Endothelial cell of umbilical vein (primary cell): ENCODE data around the gene HNRNPH2. TPM values are rescaled to one million over a fixed set of nuclear protein-coding genes. Genes with fewer than 3 reads are reported as not detected.
A peak's percentile ranks its signal among the peaks of the same experiment; 100 is the strongest.

ENCODE experiments used
- Bru-seq: library from RNA; stranded (reverse); fragments of 400-500 nt; gene quantifications from one replicate; lab custom pipeline; 2021; lab: Mats Ljungman, UMichigan
- BruChase-seq, 2 experiments: library from RNA; stranded (reverse); fragments of 400-500 nt; gene quantifications; one replicate each; lab custom pipeline; 2021; lab: Mats Ljungman, UMichigan
- BruUV-seq: library from RNA; stranded (reverse); fragments of 400-500 nt; replicated peaks from 2 replicates; lab custom pipeline; 2021; lab: Mats Ljungman, UMichigan
- CTCF ChIA-PET: fragments of 300-600, 350-600 bp; sonication (Branson Sonifier 250); formaldehyde crosslinking; loops from one replicate; lab custom pipeline; 2021; ENCODE audit warnings: antibody characterized with exemption, inconsistent platforms; lab: Charles Lee
- POLR2A ChIA-PET: fragments of 300-600, 350-600 bp; sonication (Branson Sonifier 250); formaldehyde crosslinking; loops from one replicate; lab custom pipeline; 2021; ENCODE audit warnings: antibody characterized with exemption, inconsistent platforms; lab: Charles Lee
- DNase-seq: peaks from one replicate; pipeline ENCODE4 v3.0.0-alpha.2; 2011; ENCODE audit warnings: low read depth, low spot score
- FAIRE-seq: peaks from 2 replicates; lab custom pipeline; 2011; peaks lifted over from hg19 to GRCh38; lab: Jason Lieb, UNC
- H2AFZ ChIP-seq: 2 replicates; pipeline ENCODE4 v1.6.0; 2012; ENCODE audit warnings: low read depth, low read length, control low read depth, inconsistent platforms
- H3K27ac ChIP-seq: 2 replicates; pipeline ENCODE4 v1.5.1; 2011; ENCODE audit warnings: low read depth, mild to moderate bottlenecking, control low read depth, low read length, moderate library complexity; ENCODE audit not compliant: insufficient read depth
- H3K27me3 ChIP-seq, 2 experiments: 2 replicates each; pipeline versions ENCODE4 v1.6.0 to v1.6.1; 2011; ENCODE audit warnings: low read length in 2 of 2, mixed read lengths in 1 of 2; ENCODE audit not compliant: control insufficient read depth in 2 of 2, insufficient read depth in 2 of 2
- H3K36me3 ChIP-seq, 2 experiments: 2 replicates in 1 of 2; 3 replicates in 1 of 2; pipeline ENCODE4 v1.5.1; 2011; ENCODE audit warnings: low read length in 2 of 2, mild to moderate bottlenecking in 1 of 2, moderate library complexity in 1 of 2; ENCODE audit not compliant: control insufficient read depth in 2 of 2, insufficient read depth in 2 of 2; ENCODE audit errors: extremely low read depth in 1 of 2
- H3K4me1 ChIP-seq: 3 replicates; pipeline ENCODE4 v1.5.1; 2011; ENCODE audit warnings: mild to moderate bottlenecking, low read length; ENCODE audit not compliant: control insufficient read depth, insufficient read depth; ENCODE audit errors: extremely low read depth
- H3K4me2 ChIP-seq: 2 replicates; pipeline ENCODE4 v1.6.1; 2011; ENCODE audit warnings: low read length, control low read depth, mixed read lengths; ENCODE audit not compliant: insufficient read depth
- H3K4me3 ChIP-seq, 3 experiments: fragments of 200-600 bp in 1 of 3; sonication (generic), shearing (Covaris generic) in 1 of 3; replicated peaks in 1 of 3; 2 replicates each; pipeline ENCODE4 v1.5.1; 2011 to 2016; ENCODE audit warnings: control low read depth in 3 of 3, low read length in 3 of 3, mild to moderate bottlenecking in 2 of 3, inconsistent platforms in 1 of 3, low read depth in 1 of 3, moderate library complexity in 1 of 3; ENCODE audit not compliant: insufficient read depth in 1 of 3
- H3K79me2 ChIP-seq: 2 replicates; pipeline ENCODE4 v1.6.0; 2012; ENCODE audit warnings: low read length, inconsistent platforms; ENCODE audit not compliant: control insufficient read depth, insufficient read depth
- H3K9ac ChIP-seq: replicated peaks from 2 replicates; pipeline ENCODE3; 2011; ENCODE audit warnings: low read length, control low read depth; ENCODE audit not compliant: insufficient read depth; ENCODE audit errors: extremely low read depth
- H3K9me1 ChIP-seq: replicated peaks from 3 replicates; pipeline ENCODE4 v1.6.0; 2011; ENCODE audit warnings: mild to moderate bottlenecking, low read length; ENCODE audit not compliant: control insufficient read depth, insufficient read depth; ENCODE audit errors: extremely low read depth
- H3K9me3 ChIP-seq: replicated peaks from 2 replicates; pipeline ENCODE4 v1.5.1; 2012; ENCODE audit warnings: low read length, inconsistent platforms; ENCODE audit not compliant: control insufficient read depth, insufficient read depth
- H4K20me1 ChIP-seq: replicated peaks from 2 replicates; pipeline ENCODE3; 2011; ENCODE audit warnings: mild to moderate bottlenecking, low read length; ENCODE audit not compliant: control insufficient read depth, insufficient read depth; ENCODE audit errors: extremely low read depth
- JUN ChIP-seq: IDR thresholded peaks from 2 replicates; pipeline ENCODE4 v1.6.1; 2011; ENCODE audit warnings: borderline replicate concordance, low read depth; ENCODE audit not compliant: insufficient read length, insufficient read depth
- MAX ChIP-seq: IDR thresholded peaks from 2 replicates; pipeline ENCODE4 v1.6.1; 2011; ENCODE audit not compliant: insufficient read depth, insufficient read length
- MYC ChIP-seq: IDR thresholded peaks from one replicate; pipeline ENCODE4 v1.6.1; 2011; ENCODE audit warnings: mild to moderate bottlenecking, low read depth, low read length
- POLR2AphosphoS5 ChIP-seq: IDR thresholded peaks from 2 replicates; pipeline ENCODE4 v1.6.1; 2012; ENCODE audit warnings: low read depth, mild to moderate bottlenecking, control low read depth, low read length, moderate library complexity; ENCODE audit not compliant: insufficient read depth
- dilution Hi-C: fragments of 300-500 bp; cut with MboI; formaldehyde crosslinking; loops from one replicate; pipeline ENCODE4 v1.15.0; 2019; ENCODE audit warnings: low sequenced_read_pairs; ENCODE audit not compliant: extremely low pct_ligation_motif_present
- intact Hi-C: fragments of 100-400 bp; cut with micrococcal nuclease; formaldehyde crosslinking; loops from one replicate; pipeline ENCODE4 v1.10.0; 2022
- long read RNA-seq: library from polyadenylated mRNA; stranded (forward); transcript quantifications from one replicate; pipeline ENCODE4 v2.0.0, GENCODE V29; 2021
- polyA minus RNA-seq, 3 experiments: library from RNA; depleted of rRNA, polyadenylated mRNA; stranded (reverse); fragments of >200 nt; gene quantifications; 1 replicate in 1 of 3; 2 replicates in 2 of 3; pipeline ENCODE4 v1.2.3, GENCODE V29; 2011
- polyA plus RNA-seq, 4 experiments: library from polyadenylated mRNA; depleted of rRNA in 3 of 4; stranded (reverse) in 3 of 4; unstranded in 1 of 4; fragments of >200 nt; gene quantifications; 2 replicates each; pipeline versions ENCODE4 v1.2.1 to v1.2.3, GENCODE V29; 2011 to 2012; ENCODE audit warnings: missing spikeins in 1 of 4
- total RNA-seq: library from RNA; stranded (reverse); gene quantifications from 2 replicates; pipeline ENCODE4 v1.2.3, GENCODE V29; 2021

HNRNPH2 gene
- total RNA-seq (58.5 and 59.1 TPM in 2 replicates), polyA plus RNA-seq (17.0 and 29.3 TPM in 2 replicates), polyA minus RNA-seq (39.9 and 49.1 TPM in 2 replicates), Bru-seq, nascent RNA (percentile 91 among the genes with signal in this experiment), BruChase-seq, experiment 1, labeled RNA remaining after a 6-hour chase (percentile 100 among the genes with signal in this experiment), BruChase-seq, experiment 2, labeled RNA remaining after a 2-hour chase (percentile 99 among the genes with signal in this experiment)
- polyA plus RNA-seq (2011; cell fraction: cytosol; rRNA removed) = 31.9 and 32.5 TPM in 2 replicates
- 19.9 and 24.1 TPM in 2 replicates for polyA plus RNA-seq (2011; cell fraction: nucleus; rRNA removed)
- 66.6 and 86.3 TPM in 2 replicates for polyA plus RNA-seq (2012)
- 18.6 TPM for polyA minus RNA-seq (2011; cell fraction: cytosol; rRNA and poly(A)+ RNA removed)
- polyA minus RNA-seq (2011; cell fraction: nucleus; rRNA and poly(A)+ RNA removed) = 11.4 and 12.8 TPM in 2 replicates
- long read RNA-seq, transcript HNRNPH2-201 (2 exons, 2,223 nt) = major isoform, 283 of 297 reads
- long read RNA-seq, partial matches to known transcripts = 0 of 297 reads
- long read RNA-seq, other reads (novel, unspliced or antisense) = 14 of 297 reads

GRCh38 chrX:101407748-101408531, at the start of gene HNRNPH2, which contains the start of gene GLA:
HNRNPH2 (plus strand) TSS chrX:101408222; CDS start chrX:101411989, 3,767 bp downstream.
GLA (minus strand) TSS chrX:101407925; CDS start chrX:101407903, 22 bp downstream.
- H3K9ac ChIP-seq = peak within 1 kb of the TSS; percentile 99
- H3K36me3 ChIP-seq = peaks cover 0 to 2% of the 10 kb centered on the region in 2 experiments
- H3K27ac ChIP-seq = peak within 1 kb of the TSS; percentile 97
- peak within 1 kb of the TSS; percentile 59 for H2AFZ ChIP-seq
- no peaks in the 10 kb centered on the region for H4K20me1 ChIP-seq
- FAIRE-seq (peak; percentile 98), DNase-seq (peak; percentile 98)
- dilution Hi-C loops = no loop called here
- no peak for TF ChIP-seq MYC
- TF ChIP-seq JUN = peak; percentile 54
- peak; percentile 93 for TF ChIP-seq MAX
- TF ChIP-seq POLR2AphosphoS5 = peak; percentile 23
- peak within 1 kb of the TSS; percentile 78 to 95 (median 91) for H3K4me3 ChIP-seq
- intact Hi-C loops = loop anchor here (1.0 kb wide), 2 partner anchors 10 to 18 kb away; no protein-coding TSS in a partner anchor
- peak within 1 kb of the TSS; percentile 96 for H3K4me2 ChIP-seq
- POLR2A ChIA-PET = no interaction called here
- H3K4me1 ChIP-seq = peaks cover 12% of the 10 kb centered on the region
- no peaks in the 10 kb centered on the region for H3K27me3 ChIP-seq
- no TSS peak for BruUV-seq
- no peaks in the 10 kb centered on the region for H3K9me3 ChIP-seq
- peaks cover 53% of the 10 kb centered on the region for H3K79me2 ChIP-seq
- no peaks in the 10 kb centered on the region for H3K9me1 ChIP-seq
- CTCF ChIA-PET = interaction anchor here (1.6 kb wide), 1 partner anchor 17 kb away, joined by 4 read pairs; no protein-coding TSS in a partner anchor
